Measurements from ENCODE around the gene EVA1A.

EVA1A gene

DNA sequence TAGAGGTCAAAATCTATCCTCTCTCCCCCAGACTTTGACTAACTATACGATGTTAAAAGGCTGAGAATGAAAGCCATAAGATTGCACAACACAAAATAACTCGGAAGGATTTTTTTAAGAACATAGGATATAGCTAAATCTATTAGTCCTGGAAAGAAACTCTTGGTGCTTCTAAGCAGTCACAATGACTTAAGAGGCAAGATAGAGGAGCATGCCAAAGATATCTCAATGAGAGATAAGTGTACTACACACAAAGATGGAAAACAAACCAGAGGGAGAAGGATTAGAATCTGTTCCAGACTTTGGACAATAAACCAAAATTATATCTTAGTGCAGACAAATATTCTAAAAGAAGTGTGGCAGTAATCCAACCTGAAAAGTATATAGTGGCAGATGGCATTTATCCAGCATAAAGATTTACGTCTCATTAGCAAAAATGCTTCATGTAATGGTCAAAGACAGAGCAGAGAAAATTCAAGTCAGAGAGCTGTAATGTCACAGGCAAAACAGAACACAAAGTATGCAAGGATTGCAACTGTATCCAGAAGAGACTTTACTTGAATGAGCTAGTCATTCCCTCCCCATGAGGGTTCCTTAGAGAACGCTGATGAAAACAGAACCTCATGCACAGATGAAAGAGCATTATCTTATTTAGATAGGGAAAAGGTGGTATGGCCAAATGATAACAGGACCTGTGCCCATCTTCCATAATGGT, 28.8 kb upstream of the EVA1A start:
- no peak for FAIRE-seq

DNA sequence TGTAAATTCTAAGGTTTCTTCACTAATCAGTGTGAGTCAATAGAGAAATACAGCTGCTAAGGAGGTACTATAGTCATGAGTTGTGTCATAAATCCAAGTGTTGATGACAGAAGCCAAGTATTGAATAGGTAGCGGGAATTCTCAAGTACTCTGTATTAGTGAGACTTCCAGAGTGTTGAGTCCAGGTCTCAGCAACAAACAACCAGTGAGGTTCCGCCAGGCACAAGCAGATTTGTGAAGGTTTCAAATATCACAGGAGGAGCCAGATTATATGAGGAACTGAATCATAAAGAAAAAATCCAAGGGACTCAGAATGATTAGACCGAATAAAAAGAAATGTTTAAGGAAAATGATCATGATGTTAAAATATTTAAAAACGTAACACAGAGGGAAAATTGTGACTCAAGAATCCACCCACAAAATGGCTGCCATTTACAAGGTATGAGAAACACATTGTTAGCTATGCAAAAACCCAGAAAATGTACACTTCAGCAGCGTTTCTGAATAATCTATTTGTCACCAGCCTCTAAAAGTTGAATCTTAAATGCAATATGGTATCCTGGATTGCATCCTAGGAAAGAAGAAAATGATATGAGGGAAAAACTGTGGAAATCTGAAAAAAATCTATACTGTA, 27.3 kb upstream of the EVA1A start:
- FAIRE-seq, result peak; percentile 100

DNA sequence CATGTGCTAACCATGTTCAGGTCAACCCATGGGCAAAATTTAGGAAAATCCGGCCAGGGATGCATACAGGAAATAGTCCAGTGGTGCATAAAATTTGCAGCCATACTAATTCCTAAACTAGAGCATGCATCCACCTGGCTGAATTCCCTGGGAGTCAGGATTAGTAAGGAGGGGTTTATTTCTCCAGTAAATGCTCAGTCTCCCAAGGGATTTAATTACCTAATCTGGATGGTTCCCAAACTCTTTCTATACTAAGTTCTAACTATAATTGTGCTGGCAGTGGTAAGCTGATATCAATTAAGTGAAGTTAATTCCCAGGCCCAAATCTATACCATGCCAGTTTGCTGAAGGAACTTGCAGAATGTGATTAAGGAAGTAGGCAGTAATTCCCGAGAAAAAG, 26.2 kb upstream of the EVA1A start:
- no peak for FAIRE-seq

GRCh38 chr2:75582840-75583239, 22.1 kb upstream of the EVA1A start:
- no peak for FAIRE-seq

GRCh38 chr2:75580606-75581005, 19.9 kb upstream of the EVA1A start:
- no peak for FAIRE-seq

DNA sequence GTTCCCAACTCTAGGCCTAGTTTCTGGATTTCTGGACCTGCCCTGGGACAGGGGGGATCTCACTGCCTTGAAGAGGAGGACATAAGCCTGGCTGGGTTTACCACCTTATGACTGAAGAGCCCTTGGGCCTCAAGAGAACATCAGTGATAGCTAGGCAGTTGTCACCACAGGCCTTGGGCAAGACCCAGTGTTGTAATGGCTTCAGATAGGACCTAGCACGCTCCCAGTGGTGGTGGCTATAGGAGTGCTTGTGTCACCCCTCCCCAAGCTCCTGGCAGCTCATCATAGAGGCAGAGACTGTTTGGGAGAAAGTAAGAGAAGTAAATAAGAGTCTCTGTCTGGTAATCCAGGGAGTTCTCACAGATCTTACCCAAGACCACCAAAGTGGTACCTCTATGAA, 19.4 kb upstream of the EVA1A start:
- no peak for FAIRE-seq

DNA sequence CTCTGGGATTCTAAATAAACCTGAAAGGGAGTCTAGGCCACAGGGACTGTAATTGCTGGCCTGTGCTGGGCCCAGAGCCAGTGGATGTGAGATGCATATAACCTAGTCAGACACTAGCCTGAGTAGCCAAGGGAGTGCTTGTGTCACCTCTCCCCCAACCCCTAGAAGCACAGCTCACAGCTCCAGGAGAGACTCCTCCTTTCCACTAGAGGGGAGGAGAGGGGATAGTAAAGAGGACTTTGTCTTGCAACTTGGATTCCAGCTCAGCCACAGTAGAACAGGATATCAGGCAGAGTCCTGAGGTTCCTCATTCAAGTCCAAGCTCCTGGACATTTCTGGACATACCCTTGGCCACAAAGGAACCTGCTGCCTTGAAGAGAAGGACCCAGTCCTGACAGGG, 18.4 kb upstream of the EVA1A start:
- FAIRE-seq, result no peak

DNA sequence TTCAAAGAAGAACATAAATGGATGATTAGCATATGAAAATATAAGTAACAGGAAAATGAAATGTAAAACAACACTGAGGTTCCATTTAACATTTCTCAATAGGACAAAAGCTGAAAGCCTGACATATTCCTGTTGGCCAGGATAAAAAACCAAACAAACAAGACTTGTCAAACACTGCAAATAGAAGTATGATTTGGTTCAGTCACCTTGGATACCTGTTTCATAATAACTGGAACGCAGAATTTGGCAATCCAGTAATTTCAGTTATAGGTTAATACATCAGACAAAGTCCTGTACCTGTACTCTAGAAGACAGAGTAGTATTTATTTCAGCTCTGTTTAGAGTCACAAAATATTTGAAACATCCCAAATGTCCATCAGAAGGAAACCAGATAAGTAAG, 16.5 kb upstream of the EVA1A start:
- FAIRE-seq, result no peak

DNA sequence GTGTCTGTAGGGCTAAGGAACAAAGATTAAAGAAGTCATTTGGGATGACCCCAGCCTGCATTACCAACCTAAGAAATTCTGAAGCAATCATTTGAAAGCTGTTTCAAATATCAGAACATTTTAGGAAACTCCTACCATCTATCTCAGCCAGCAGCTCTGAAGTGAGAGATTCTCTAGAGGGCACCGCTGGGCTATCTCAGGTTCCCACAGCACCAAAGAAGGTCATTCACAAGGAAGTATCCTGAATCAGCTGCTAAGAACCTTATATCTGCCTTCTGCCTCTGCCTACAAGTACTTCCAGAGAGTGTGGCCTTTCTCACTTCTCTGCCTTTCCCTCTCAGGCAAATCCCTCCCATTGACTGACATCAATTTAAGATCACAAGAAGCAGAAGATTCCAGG, 13.4 kb upstream of the EVA1A start:
- no peak for FAIRE-seq

- no peak for FAIRE-seq
Measured at GRCh38 chr2:75573145-75573878, 12.6 kb upstream of the EVA1A start.

GRCh38 chr2:75571730-75572430, 11.1 kb upstream of the EVA1A start:
- FAIRE-seq, result no peak

DNA sequence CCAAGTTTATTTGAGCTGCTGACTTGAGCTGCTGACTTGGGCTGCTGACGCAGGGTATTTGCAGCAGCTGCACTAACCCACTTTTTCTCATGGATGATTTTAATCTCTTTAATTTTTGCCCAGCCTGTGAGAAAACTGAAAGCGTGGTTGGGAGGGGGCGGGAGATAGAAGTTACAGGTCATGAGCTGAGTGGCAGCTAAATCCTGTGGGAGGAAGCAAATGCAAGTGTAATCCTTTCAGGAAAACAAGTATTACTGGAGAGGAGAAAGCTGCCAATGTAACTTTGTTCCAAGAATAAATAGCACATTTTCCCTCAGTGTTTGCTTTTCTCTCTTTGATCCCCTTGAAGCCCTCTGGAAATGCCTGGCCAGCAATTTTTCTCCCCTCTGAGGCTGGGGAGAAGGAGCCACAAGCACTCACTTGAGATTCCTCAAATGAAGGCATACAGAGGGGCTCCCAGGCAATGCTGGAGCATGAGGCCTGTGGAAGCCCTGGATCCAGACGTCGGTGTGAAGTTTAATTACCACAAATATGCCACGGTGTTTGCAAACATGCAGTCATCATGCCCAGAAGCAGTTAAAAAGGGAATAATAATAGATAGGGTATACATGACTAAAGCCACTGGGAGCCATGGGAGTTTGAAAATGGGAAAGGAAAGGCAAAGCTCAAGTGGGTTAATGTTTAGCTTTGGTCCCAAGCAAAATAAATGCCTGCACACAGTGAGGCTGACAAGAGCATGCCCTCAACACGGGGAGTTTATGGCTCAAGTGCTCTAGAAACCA, 10.4 kb upstream of the EVA1A start:
- no peak for FAIRE-seq

GRCh38 chr2:75570024-75570947, 9.5 kb upstream of the EVA1A start:
- FAIRE-seq, result no peak

- no peak for FAIRE-seq
Measured at GRCh38 chr2:75569546-75569945, 8.8 kb upstream of the EVA1A start.

GRCh38 chr2:75568174-75568573, 7.4 kb upstream of the EVA1A start:
- peak; percentile 97 for FAIRE-seq

DNA sequence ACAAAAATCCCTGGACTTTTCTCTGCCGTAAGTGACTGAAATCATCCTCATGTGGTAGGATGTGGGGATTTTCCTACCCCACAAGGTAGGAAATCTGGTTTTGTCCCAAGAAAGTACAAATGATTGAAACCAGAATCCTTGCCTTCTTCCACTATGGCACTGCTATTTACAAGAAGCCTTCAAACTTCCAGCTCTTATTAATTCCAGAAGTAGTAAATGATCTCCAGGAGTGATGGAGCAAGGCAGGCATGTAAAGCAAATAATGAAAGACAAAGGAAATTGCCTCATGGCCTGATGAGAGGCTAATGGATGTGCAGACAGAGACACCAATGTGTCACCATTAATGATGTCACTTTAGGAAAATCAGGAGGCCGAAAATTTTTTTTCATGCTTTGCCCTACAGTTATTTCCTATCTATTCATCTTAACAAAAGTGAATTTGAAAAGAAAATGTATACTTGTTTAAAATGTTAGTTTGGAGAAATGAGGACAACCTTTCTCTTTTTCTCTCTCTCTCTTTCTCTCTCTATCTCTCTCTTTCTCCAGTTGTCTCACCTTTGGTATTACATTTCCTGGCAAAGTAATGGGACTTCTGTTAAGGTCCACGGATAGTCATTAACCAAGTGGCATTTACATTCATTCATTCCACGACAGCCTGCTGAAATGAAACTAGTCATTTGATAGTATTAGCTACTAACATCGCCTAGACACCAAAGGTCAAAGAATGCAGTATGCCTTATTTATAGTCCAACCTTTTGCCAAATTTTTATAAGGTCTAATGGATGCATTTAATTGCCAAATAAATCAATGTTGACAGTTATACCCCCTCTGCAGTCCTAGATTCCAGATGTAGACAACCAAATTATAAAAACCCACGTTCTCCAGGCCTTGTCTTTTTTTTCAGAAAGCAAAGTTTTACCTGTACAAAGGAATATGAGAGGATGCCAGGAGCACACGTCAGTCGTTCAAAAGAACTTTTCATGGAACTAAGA, 5.0 kb upstream of the EVA1A start:
- peak; percentile 97 for FAIRE-seq

DNA sequence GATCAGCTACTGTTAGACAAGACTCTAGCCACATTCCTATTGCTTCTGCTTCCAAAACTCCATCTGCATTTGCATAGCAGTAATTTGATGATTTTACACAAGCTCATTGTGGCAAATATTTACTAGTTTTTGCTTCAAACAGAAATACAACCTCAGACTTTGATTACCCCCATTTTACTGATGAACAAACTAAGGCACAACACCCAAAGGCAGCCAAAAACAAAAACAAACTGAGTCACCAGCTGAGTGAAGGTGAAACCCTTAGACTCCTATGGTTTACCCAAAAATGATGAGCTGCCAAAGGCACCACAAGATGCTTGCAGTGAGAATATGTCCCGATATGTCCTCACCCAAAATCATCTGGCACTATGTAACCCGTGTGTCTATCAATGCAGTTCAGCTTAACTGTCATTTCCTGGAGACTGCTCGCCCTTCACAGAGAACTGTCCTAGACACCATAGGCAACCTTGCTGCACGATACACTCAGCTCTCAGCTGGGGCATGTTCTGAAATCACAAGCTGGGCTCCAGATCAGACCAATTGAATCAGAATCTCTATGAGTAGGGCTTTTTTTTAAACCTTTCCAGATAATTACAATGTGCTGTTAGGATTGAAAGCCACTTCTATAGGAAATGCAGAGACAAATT, 4.1 kb upstream of the EVA1A start:
- no peak for FAIRE-seq

DNA sequence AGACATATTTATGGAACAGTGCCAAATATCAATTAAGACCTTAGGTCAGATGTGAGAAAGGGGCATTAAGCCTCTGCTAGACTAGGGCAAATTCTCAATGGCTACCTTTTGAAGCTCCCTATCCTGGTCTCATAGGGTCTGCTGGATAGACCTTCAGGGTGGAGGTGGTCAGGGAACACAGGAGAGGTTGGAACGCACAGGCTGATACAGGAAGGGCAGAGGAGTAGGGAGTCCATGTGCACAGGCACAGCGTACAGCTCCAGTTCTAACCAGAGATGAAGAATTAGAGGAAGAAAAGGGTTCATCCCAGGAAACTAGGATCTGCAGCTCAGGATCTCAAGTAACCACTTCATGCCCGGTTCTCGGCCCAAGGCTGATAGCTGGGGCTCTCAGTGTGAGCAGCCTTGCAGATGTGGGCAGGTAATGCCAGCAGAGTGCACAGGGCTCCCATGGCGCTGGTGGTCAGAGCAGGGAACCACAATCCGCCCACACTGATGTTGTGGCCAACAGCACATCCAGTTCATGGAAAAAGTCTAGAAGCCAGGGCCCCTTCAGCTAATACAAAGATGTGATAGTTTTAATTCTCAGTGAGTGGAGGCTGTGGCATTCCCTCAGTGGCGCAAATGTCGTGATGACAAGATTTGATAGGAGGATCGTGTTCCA, 3.4 kb upstream of the EVA1A start:
- no peak for FAIRE-seq

DNA sequence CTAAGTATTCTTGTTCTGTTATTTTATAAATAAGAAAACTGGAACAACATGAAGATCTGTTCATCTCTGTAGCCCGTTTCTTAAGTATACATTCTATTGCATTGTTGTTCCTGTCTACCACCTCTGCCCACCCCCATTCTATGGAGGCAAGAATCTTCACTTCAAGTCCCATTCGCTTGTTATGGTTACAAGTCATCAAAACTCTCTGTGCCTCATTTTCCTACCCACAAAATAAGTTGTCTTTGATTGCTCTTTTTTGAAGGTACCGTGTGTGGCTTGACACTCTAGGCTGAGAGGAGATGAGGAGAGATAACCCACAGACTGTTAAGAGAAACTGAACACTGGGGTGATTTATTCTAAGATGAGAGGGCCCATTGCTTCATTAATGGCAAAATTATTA, 2.9 kb upstream of the EVA1A start:
- no peak for FAIRE-seq

All from G401.6 (cell line).